HG03175 (cell line): ENCODE measurements around the gene ZNF396.
A peak's percentile ranks its signal among the peaks of the same experiment; 100 is the strongest.

Source experiments
- ATAC-seq: cut with Tn5 transposase; IDR thresholded peaks from one replicate; pipeline ENCODE4 v1.9.1; 2021; ENCODE audit warnings: mild to moderate bottlenecking, moderate library complexity; ENCODE audit not compliant: unreplicated experiment

The ZNF396 gene

DNA sequence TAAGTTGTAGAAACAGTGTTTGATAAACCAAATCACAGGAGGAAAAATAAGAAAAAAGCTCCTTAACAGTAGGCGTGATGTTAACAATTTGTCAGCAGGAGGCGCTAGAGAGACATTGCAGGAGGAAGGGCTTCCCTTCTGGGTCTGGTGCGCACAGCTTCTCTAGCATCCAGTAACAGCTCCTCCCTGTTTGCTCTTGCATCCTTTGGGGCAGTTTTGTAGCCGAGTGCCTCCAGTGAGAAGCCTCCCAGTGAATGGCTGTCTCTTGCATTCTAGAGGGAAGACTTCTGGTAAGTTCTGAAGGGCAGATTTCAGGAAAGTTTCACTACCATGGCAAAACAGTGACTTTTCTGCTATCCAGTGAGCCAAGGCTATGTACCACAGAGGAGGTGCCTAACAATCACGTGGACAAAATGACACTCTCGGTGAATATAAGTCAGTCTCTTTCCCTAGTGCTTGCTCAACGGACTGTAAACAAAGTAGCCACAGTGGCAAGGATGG, 9.5 kb upstream of the ZNF396 start:
- peak; percentile 92 for ATAC-seq

DNA sequence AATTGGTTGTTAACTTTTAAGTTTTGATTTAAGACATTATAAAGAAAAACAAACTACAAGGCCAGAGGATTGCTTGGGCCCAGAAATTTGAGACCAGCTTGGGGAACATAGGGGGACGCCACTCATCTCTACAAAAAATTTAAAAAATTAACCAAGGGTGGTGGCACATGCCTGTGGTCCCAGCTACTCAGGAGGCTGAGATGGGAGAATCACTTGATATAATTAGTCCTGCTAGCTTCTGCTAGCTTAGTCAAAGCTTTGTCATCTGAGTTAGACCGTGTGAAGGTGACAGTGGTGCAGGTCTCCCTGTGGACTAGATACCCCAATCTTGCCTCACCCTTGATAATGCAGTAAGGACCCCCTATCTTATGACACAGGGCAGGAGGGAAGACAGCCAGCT, 6.0 kb upstream of the ZNF396 start:
- ATAC-seq = no peak

DNA sequence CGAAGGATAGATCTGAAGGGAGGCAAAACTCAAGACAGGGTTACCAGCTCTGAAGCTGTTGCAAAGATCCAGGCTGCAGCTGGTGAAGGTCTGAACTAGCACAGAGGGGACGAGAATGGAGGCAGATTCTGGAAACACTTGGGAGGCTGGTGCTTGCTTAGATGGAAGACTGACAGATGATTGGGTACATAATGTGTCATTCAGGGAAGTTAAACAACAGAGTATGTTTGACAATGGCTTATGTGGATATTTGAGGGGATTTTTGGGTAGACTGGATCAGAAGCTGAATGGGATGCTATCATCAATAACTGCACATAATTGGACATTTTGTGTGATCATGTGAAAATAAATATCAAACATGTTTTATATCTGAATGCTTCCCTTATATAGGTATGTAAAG, 2.3 kb upstream of the ZNF396 start:
- ATAC-seq = no peak

DNA sequence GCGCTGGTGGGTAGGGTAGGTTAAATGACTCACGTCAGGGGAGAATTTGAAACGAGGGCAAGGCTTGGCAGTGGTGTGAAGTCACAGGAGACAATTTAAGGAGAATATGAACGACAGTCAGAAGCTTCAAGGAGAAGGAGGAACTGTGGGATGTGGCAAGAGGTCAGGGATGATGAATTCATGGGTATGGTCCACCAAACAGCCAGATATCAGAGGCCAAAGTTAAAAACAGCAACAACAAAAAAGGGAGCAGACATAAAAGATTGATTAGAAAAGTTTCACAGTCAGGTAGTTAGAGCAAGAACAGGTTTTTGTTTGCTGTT, 1.4 kb upstream of the ZNF396 start:
- ATAC-seq = no peak

DNA sequence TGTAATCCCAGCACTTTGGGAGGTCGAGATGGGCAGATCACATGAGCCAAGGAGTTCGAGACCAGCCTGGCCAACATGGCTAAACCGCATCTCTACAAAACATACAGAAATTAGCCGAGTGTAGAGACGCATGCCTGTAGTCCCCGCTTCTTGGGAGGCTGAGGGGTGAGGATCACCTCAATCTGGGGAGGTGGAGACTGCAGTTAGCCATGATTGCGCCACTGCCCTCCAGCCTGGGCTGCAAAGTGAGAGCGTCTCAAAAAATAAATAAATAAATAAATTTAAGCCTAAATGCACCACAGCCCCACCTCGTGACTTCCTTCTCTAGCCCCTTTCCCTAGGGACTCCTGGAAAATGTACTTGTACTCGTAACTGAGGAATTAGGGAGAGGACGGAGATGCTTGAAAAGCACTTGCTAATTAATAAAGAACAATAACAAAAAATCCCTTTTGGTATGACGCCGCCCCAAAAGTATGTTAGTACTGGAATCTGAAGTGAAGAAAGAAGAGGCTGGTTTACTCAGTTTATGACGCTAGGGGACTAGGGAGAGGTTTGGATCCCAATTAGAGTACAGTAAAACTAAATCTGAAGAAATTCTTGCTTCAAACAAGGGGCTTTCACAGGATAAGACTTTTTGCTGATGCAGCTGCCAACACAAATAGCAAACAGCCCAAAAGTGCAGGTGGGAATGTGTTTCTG, 887 bp upstream of the ZNF396 start:
- ATAC-seq = no peak

DNA sequence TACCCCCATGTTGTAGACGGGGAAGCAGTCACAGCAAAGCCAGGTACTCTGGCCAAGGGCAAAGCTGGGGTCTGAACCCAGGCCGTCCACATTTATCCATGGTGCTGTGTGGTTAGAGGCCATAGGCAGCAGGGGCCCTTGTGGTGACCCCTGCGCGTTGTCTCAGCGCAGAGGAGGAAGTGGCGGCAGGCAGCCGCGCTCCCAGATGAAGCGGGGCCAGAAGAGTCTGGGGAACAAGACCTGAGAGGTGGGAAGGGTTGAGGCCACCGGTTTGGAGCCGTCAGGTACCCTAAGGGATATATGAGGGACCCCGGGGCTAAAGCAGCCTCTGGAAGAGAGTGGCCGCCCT, 770 bp downstream of the ZNF396 start:
- ATAC-seq = peak; percentile 63

DNA sequence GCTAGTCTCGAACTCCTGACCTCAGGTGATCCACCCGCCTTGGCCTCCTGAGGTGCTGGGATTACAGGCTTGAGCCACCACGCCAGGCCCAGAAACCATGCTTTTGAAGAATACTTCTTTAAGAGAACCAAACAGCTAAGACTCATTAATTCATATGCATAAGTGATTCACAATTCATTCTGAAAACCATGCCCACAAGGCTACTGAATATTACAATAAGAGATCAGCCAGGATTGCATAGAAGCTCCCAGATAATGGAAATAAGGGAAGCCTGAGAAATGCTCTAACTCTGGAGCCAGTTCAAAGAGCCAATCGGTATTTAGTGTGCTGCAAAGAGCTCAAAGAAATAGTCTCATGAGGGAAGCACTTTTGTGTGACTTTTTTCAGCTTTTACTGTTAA, 2.4 kb downstream of the ZNF396 start:
- no peak for ATAC-seq

DNA sequence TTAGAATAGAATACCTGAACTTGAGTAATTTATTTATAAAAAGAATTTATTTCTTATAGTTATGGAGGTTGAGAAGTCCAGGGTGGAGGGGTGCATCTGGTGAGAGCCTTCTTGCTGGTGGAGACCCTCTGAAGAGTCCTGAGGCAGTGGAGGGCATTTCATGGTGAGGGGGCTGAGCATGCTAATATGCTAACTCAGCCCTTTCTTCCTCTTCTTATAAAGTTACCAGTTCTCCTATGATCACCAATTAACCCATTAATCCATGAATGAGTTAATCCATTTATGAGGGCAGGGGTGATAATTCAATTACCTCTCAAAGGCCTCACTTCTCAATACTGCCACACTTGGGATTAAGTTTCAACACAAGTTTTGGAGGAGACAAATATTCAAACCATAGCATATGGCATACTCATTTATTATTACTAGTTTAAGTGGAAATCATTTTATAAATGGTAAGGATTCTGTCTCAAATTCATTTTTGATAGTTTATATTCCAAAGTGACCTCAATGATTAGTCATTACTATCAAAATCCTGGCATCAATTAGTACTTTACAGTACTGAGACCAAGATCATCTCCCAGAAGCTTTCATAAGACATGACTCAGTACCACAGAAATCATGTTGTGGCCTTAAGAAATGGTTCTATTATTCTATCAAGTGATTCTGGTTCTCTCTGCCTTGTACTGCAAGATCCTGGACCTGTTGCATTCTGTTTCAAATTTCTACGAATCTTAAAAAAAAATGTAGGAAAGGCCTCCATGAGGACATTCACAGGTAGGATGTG, 5.5 kb downstream of the ZNF396 start:
- no peak for ATAC-seq

DNA sequence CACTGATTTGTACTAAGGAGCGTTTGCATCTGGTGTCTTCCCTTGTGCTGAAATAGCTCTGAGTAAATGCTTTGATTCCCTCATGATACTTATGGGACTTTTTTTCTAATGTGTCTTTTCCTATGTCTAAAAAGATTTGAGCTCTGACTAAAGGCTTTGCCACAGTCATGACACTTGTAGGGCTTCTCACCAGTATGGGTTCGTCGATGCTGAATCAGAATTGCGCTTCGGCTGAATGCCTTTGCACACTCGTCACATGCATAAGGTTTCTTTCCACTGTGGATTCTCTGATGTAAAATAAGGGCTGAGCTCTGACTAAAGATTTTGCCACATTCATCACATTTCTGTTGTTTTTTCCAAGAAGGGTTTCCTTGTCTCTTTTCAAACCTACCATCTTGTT, 8.0 kb downstream of the ZNF396 start:
- ATAC-seq = no peak

DNA sequence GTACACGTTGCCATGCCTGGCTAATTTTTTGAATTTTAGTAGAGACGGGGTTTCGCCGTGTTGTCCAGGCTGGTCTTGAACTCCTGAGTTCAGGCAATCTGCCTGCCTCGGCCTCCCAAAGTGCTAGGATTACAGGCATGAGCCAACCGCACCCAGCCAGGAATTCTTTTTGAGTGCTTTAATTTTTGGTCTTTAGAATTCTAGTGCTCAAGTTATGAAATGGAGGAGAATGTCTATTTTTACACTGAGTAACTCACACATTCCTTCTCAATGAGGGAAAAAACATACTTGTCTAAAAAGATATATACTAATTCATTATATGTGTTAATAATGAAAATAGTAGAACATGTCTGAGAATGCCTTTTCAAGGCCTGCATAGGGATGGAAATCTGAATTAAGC, 8.5 kb downstream of the ZNF396 start:
- no peak for ATAC-seq

DNA sequence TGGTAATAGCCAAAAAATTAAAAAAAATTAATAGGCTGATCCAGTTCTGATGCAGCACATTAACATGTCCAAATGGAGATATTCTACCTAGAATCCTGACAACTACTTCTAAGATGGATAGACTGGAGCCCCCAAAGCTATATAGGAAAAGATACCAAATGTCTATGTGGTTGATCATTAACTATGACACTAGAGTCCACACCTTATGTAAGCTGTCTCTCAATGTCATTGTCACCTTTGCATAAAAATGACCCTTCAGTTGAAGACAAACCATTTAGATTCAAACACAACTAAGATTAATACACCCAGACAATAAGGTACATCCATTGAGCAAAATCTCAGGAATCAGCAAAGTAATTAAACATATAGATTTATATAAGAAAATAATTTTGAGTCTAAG, 14.6 kb downstream of the ZNF396 start:
- no peak for ATAC-seq

DNA sequence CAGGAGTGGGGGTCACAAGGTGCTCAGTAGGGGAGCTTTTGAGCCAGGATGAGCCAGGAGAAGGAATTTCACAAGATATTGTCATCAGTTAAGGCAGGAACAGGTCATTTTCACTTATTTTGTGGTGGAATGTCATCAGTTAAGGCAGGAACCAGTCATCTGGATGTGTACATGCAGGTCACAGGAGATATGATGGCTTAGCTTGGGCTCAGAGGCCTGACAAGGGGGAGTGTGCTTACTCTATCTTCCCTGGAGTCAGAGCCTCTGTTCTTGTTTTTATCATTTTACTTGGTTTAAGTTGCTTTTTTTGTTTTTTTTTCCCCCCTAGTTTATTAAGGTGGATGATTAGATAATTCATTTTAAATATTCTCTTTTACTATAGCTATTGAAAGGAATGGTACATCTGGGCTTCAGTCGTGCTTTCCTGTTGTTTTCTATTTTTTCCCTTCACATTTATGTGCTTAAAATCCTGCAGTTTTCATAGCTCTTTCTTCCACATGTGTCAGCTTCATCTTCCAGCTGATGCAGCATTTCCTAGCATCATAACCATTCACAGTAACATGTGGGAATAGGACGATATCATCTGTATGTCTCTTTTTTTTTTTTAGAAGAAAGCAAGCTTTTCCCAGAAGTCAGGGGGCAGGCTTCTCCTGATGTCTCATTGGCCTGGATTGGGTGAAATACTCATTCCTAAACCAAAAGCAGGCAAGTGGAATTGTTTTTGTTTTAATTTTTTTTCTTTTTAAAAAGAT, 15.4 kb downstream of the ZNF396 start:
- no peak for ATAC-seq

DNA sequence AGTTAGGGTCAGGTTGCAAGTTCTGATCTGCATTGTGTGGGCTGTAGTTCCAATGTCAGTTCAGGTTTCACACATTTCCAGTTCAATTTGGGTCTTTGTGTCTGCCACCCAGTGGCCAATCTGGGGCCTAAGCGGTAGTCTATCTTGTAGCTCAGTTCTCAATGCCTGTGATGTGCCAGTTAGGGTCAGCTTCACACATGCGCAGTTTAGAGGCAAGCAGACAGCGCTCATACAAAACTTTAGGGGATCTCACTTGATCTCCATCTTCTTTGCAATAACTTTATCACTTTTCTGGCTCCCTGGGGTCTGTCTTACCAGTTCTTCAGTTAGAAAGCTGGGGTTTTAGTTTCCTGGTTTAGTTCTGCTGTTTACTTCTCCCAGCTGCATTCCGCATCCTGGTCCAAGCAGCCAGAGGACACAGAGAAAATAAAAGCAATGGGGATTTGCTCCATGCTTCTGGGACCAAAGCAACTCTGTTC, 22.0 kb downstream of the ZNF396 start:
- peak; percentile 91 for ATAC-seq

DNA sequence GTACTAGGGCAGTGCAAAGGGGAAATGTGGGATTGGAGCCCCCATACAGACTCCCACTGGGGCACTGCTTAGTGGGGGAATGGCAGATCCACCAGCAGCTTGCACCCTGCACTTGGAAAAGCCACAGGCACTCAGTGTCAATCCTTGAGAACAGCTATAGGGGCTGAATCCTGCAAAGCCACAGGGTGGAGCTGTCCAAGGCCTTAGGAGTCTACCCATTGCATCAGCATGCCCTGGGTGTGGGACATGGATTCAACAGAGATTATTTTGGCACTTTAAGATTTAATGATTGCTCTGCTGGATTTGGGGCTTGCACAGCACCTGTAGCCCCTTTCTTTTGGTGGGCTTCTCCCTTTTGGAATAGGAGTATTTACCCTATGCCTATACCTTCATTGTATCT, 24.4 kb downstream of the ZNF396 start:
- no peak for ATAC-seq

DNA sequence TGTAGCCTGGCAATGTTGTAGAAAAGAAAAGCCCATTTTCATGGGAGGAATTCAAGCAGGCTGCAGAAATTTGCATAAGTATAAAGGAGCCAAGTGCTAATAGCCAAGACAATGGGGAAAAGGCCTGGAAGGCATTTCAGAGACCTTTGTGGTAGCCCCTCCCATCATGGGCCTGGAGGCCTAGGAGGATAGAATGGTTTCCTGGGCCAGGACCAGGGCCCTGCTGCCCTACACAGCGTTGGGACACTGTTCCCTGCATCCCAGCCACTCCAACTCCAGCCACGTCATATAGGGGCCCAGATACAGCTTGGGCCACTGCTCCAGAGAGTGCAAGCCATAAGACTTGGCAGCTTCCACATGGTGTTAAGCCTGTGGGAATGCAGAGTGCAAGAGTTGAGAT, 24.9 kb downstream of the ZNF396 start:
- no peak for ATAC-seq

DNA sequence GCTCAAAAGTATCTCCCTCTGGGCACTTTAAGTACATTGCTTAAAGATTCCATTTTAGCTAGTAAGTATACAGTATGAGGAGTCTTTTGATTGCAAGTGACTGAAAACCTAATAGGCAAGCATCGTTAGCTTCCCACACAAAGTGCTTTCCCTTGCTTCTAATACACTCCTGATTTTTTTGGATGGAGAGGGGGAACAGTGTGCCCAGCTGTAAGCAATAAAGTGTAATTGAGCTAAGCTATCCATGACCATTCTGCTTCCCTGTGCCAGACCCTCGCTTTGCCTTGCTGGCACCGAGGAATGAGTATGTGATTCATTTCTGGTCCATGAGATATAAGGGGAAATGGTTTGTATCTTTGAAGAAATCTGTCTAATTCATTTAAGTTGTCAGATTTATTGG, 29.1 kb downstream of the ZNF396 start:
- ATAC-seq = no peak

DNA sequence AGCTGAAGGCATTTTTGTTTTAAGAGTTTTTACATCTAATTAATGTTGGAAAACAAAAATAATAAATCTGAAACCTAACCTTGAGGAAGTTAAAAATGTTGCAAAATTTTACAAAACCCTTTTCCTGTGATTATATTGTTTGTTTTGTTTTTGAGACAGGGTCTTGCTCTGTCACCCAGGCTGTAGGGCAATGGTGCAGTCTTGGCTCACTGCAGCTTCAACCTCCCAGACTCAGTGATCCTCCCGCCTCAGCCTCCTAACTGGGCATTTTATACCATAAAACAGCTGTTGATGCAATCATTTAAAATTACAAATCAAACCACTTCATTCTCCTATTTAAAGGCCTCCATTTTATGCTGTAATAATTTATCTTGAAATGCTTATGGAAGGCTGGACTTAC, 31.2 kb downstream of the ZNF396 start:
- ATAC-seq = no peak

DNA sequence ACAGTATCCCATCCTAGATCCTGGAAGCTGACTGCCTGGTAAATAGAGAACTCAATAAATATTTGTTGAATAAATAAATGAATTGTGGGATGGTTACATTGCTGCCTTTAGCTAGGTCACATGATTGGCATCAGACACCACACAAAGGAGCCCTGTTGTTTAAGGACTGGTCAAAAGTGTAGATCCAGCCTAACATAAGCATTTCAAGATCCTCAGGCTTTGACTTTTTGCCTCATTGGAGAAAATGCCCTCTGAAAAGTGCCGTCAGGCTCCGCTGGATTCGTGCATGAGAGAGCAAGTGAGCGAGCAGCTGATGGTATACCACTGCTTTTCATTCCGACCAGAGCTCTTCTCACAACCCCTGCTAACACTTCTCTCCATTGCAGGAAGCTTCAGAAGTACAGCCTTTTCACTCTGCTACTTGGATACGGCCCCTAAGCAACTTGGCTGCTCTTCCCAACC, 31.6 kb downstream of the ZNF396 start:
- no peak for ATAC-seq

DNA sequence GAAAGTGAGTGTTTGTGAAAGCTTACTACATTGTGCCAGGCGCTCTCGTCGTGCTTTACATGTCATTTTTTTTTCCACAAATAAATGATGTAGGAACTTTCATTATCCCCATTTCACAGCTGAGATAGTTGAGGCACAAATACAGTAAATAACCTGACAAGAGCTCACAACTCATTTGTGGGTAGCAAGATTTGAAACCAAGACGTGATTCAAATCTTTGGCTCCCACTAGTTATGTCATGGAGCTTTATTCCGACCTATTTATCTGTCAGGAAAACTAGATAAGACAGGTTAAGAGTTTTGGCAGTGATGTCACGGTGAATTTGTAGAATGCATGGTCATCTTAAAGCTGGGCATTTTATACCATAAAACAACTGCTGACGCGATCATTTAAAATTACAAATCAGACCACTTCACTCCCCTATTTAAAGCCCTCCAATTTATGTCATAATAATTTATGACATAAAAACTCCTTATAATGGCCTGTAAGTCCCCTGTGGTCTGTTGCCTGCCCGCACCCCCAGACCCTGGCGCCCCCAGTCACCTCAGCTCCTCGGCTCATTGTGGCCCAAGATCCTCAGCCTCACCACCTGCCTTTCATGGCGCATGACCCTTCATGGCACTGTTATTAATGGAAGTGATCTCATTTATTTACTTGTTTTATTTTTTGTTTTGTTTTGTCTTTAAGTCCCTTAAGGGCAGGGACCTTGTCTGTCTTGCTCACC, 32.2 kb downstream of the ZNF396 start:
- ATAC-seq = no peak

DNA sequence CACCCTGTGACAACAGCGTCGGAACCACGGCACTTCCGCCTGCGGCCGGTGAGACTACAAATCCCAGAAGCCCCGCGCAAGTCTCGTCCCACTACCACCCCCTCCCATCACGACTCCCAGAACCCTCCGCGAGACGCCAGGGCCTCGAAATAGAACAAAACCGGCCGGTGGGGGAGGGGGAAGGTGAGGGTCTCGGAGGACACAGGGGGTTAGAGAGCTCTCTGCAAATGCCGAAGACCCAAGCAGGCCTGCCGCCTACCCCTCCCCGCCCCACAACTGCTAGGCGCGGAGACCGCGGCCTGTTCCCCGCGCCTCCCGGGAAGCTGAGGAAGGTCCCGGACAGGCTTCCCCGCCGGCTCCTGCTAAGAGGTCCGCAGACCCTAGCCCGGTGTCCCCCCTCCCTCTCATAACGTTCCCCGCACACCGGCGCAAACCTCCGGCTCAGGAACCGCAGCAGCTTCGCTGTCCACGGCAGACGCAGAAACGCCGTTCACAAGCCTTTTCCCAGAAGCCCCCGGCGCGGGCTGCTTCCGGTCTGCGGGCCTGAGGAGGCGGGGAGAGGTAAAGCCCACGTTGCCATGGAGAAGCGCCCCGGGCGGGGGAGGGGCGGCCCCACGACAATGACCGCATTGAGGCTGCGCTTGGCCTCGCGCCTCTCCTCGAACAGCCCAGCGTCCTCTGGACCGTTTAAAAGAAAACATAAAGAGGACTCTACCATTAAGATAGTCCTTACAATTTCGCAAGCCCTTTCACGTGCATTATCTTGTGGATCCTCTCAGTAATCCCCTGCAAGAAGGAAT, 33.0 kb downstream of the ZNF396 start, which contains the start of gene ZNF24:
Gene ZNF24 (minus strand): TSS at position 485 of the 800 bp plus-strand sequence. CDS start 3,770 bp downstream, outside the sequence.
- ATAC-seq = peak; percentile 90
